ENCODE results near the gene RASA4.
"Not testable (repeated sequence)": the region's sequence is repeated elsewhere in the genome, so short reads cannot be mapped to it uniquely, and the experiment has no call there.

- TF ChIP-seq, protein P1, sequence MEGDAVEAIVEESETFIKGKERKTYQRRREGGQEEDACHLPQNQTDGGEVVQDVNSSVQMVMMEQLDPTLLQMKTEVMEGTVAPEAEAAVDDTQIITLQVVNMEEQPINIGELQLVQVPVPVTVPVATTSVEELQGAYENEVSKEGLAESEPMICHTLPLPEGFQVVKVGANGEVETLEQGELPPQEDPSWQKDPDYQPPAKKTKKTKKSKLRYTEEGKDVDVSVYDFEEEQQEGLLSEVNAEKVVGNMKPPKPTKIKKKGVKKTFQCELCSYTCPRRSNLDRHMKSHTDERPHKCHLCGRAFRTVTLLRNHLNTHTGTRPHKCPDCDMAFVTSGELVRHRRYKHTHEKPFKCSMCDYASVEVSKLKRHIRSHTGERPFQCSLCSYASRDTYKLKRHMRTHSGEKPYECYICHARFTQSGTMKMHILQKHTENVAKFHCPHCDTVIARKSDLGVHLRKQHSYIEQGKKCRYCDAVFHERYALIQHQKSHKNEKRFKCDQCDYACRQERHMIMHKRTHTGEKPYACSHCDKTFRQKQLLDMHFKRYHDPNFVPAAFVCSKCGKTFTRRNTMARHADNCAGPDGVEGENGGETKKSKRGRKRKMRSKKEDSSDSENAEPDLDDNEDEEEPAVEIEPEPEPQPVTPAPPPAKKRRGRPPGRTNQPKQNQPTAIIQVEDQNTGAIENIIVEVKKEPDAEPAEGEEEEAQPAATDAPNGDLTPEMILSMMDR (IDR thresholded peaks at IDR 0.05; ENCODE audit: low read length) = not testable (repeated sequence)
- TF ChIP-seq EZH2 (IDR thresholded peaks at IDR 0.05; ENCODE audit: borderline replicate concordance, low read length) = not testable (repeated sequence)
These were observed 6.1 kb downstream of the RASA4 start for GRCh38 chr7:102610441-102610840.

Measured in OCI-LY1 (cell line).